Panc1 (cell line): ENCODE results near the gene ZNF326. TPM values are rescaled to one million over a fixed set of nuclear protein-coding genes. Genes with fewer than 3 reads are reported as not detected.

ENCODE experiments used
- ATAC-seq: fragments of 200-7000 bp; cut with Tn5 transposase; 2 replicates; pipeline ENCODE4 v1.9.1; 2020; ENCODE audit warnings: mild to moderate bottlenecking, moderate library complexity
- BruUV-seq: library from RNA; stranded (reverse); fragments of 400-500 nt; replicated peaks from 2 replicates; lab custom pipeline; 2021; lab: Mats Ljungman, UMichigan
- CTCF ChIA-PET: fragments of 300-600 bp; sonication (Branson Sonifier 250); formaldehyde crosslinking; loops from one replicate; lab custom pipeline; 2022; ENCODE audit warnings: antibody characterized with exemption; lab: Charles Lee
- POLR2A ChIA-PET: fragments of 300-600 bp; sonication (Branson Sonifier 250); formaldehyde crosslinking; loops from one replicate; lab custom pipeline; 2022; ENCODE audit warnings: antibody characterized with exemption; lab: Charles Lee
- DNase-seq: peaks from one replicate; pipeline ENCODE4 v3.0.0-alpha.2; 2010; ENCODE audit warnings: low read depth, low spot score
- H3K27ac ChIP-seq: 2 replicates; pipeline ENCODE4 v1.5.1; 2011; ENCODE audit warnings: mild to moderate bottlenecking, low read length, inconsistent platforms
- H3K27me3 ChIP-seq: fragments of 200-500 bp; sonication (Bioruptor generic); 2 replicates; pipeline ENCODE4 v1.6.0; 2014; ENCODE audit warnings: low read length, inconsistent platforms; ENCODE audit not compliant: control insufficient read depth, insufficient read depth
- H3K36me3 ChIP-seq: fragments of 200-500 bp; sonication (Bioruptor generic); 2 replicates; pipeline ENCODE4 v1.5.1; 2014; ENCODE audit warnings: inconsistent platforms, mild to moderate bottlenecking, low read length, moderate library complexity; ENCODE audit not compliant: control insufficient read depth, insufficient read depth
- H3K4me1 ChIP-seq: 2 replicates; pipeline ENCODE4 v1.5.1; 2011; ENCODE audit warnings: inconsistent platforms, mild to moderate bottlenecking, low read length, moderate library complexity; ENCODE audit not compliant: control insufficient read depth, insufficient read depth
- H3K4me3 ChIP-seq, 2 experiments: 2 replicates each; pipeline ENCODE4 v1.5.1; 2011 to 2012; ENCODE audit warnings: low read depth in 2 of 2, low read length in 2 of 2, mild to moderate bottlenecking in 2 of 2, inconsistent platforms in 1 of 2, moderate library complexity in 1 of 2
- H3K9me3 ChIP-seq: fragments of 200-500 bp; sonication (Bioruptor generic); 2 replicates; pipeline ENCODE4 v1.5.1; 2014; ENCODE audit warnings: low read depth, mild to moderate bottlenecking, inconsistent platforms, low read length, moderate library complexity; ENCODE audit not compliant: control insufficient read depth, insufficient read depth
- POLR2AphosphoS5 ChIP-seq: IDR thresholded peaks from 2 replicates; pipeline ENCODE4 v1.6.1; 2012; ENCODE audit warnings: mild to moderate bottlenecking, low read depth, low read length, moderate library complexity
- SIN3A ChIP-seq: IDR thresholded peaks from 2 replicates; pipeline ENCODE4 v1.6.1; 2012; ENCODE audit warnings: low read depth, mild to moderate bottlenecking, low read length, moderate library complexity, borderline replicate concordance; ENCODE audit not compliant: insufficient read depth
- TCF7L2 ChIP-seq: IDR thresholded peaks from 2 replicates; pipeline ENCODE4 v1.6.1; 2011; ENCODE audit warnings: mild to moderate bottlenecking, low read depth, low read length, inconsistent platforms
- in situ Hi-C: cut with HindIII; loops from 2 replicates; pipeline ENCODE4 v1.10.0; 2016; ENCODE audit warnings: low sequenced_read_pairs, low pct_unique_long_range_greater_than_20kb
- intact Hi-C: fragments of 100-400 bp; cut with micrococcal nuclease; formaldehyde crosslinking; loops from one replicate; pipeline ENCODE4 v1.10.0; 2022; ENCODE audit not compliant: unreplicated experiment
- total RNA-seq: library from RNA; stranded (reverse); gene quantifications from one replicate; pipeline ENCODE4 v1.2.1, GENCODE V29; 2021; ENCODE audit not compliant: unreplicated experiment
- TF ChIP-seq, protein P1 (sequence below): fragments of 450-650 bp; IDR thresholded peaks from 2 replicates; pipeline ENCODE4 v1.5.1; 2017; ENCODE audit warnings: mild to moderate bottlenecking
- TF ChIP-seq, protein P2 (sequence below), 2 experiments: IDR thresholded peaks; 2 replicates each; pipeline ENCODE4 v1.6.1; 2011 to 2012; ENCODE audit warnings: low read depth in 2 of 2, control low read depth in 1 of 2, low read length in 1 of 2, mild to moderate bottlenecking in 1 of 2, moderate library complexity in 1 of 2; ENCODE audit not compliant: insufficient read depth in 1 of 2

ZNF326 gene
- total RNA-seq, 1 experiment from 2014 or later: 19.7 TPM

DNA sequence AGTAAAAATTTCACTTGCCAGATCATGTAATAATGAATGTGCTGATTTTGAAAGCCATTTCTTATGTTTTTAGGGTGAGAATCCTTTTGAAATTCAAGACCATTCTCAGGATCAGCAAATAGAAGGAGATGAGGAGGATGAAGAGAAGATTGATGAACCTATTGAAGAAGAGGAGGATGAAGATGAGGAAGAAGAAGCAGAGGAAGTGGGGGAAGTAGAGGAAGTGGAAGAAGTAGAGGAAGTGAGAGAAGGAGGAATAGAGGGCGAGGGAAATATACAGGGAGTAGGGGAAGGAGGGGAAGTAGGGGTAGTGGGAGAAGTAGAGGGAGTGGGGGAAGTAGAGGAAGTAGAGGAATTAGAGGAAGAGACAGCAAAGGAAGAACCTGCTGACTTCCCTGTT lies 32.4 kb downstream of the ZNF326 start:
- Histone ChIP-seq H3K4me3 (no peak overlapping the region), H3K9me3 (no peaks in the 10 kb centered on the region; the same call in 1 of the 2 replicates), H3K27ac (no peak overlapping the region), H3K27me3 (no peaks in the 10 kb centered on the region), H3K4me1 (no peaks in the 10 kb centered on the region), H3K36me3 (peaks cover 19% of the 10 kb centered on the region)
- intact Hi-C loops: no loop called here
- CTCF ChIA-PET: no interaction called here
- BruUV-seq: no TSS peak
- POLR2A ChIA-PET: no interaction called here
- in situ Hi-C loops: no loop called here
- ATAC-seq: no peak
- TF ChIP-seq, protein P1, sequence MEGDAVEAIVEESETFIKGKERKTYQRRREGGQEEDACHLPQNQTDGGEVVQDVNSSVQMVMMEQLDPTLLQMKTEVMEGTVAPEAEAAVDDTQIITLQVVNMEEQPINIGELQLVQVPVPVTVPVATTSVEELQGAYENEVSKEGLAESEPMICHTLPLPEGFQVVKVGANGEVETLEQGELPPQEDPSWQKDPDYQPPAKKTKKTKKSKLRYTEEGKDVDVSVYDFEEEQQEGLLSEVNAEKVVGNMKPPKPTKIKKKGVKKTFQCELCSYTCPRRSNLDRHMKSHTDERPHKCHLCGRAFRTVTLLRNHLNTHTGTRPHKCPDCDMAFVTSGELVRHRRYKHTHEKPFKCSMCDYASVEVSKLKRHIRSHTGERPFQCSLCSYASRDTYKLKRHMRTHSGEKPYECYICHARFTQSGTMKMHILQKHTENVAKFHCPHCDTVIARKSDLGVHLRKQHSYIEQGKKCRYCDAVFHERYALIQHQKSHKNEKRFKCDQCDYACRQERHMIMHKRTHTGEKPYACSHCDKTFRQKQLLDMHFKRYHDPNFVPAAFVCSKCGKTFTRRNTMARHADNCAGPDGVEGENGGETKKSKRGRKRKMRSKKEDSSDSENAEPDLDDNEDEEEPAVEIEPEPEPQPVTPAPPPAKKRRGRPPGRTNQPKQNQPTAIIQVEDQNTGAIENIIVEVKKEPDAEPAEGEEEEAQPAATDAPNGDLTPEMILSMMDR: no peak
- TF ChIP-seq POLR2AphosphoS5: no peak
- no peak for DNase-seq

DNA sequence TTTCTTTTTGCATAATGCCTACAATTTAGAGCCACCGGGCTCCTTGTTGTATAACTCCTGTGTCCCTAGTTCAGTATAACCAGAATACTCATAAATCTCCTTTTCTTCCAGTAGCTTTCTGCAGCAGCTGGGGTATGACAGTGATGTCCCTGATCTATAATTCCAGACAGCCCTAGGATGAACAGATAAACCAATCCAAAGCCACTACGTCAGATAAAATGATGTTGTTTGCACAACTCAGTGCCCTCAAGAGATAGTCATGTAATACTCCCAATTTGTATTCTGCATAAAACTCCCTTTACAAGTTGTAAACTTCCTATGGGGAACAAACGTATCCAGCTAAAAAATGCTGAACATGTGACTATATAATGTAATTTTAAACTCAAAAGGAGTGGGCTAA lies 44.7 kb downstream of the ZNF326 start:
- no TSS peak for BruUV-seq
- POLR2A ChIA-PET: no interaction called here
- no peaks in the 10 kb centered on the region for H3K9me3 ChIP-seq
- intact Hi-C loops: no loop called here
- in situ Hi-C loops: no loop called here
- ATAC-seq (no peak), DNase-seq (no peak)
- TF ChIP-seq, protein P1: no peak
- TF ChIP-seq POLR2AphosphoS5: no peak
- TF ChIP-seq, protein P2, sequence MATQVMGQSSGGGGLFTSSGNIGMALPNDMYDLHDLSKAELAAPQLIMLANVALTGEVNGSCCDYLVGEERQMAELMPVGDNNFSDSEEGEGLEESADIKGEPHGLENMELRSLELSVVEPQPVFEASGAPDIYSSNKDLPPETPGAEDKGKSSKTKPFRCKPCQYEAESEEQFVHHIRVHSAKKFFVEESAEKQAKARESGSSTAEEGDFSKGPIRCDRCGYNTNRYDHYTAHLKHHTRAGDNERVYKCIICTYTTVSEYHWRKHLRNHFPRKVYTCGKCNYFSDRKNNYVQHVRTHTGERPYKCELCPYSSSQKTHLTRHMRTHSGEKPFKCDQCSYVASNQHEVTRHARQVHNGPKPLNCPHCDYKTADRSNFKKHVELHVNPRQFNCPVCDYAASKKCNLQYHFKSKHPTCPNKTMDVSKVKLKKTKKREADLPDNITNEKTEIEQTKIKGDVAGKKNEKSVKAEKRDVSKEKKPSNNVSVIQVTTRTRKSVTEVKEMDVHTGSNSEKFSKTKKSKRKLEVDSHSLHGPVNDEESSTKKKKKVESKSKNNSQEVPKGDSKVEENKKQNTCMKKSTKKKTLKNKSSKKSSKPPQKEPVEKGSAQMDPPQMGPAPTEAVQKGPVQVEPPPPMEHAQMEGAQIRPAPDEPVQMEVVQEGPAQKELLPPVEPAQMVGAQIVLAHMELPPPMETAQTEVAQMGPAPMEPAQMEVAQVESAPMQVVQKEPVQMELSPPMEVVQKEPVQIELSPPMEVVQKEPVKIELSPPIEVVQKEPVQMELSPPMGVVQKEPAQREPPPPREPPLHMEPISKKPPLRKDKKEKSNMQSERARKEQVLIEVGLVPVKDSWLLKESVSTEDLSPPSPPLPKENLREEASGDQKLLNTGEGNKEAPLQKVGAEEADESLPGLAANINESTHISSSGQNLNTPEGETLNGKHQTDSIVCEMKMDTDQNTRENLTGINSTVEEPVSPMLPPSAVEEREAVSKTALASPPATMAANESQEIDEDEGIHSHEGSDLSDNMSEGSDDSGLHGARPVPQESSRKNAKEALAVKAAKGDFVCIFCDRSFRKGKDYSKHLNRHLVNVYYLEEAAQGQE (IDR thresholded peaks at IDR 0.05; ENCODE audit: insufficient read depth in 1 of 2, low read depth in 2 of 2, low read length in 1 of 2): no peak
- no peak for TF ChIP-seq SIN3A
- no peak for TF ChIP-seq TCF7L2
- no peaks in the 10 kb centered on the region for H3K4me1 ChIP-seq
- no peak overlapping the region for H3K27ac ChIP-seq
- H3K27me3 ChIP-seq: no peaks in the 10 kb centered on the region; the same call in 1 of the 2 replicates
- H3K36me3 ChIP-seq: no peaks in the 10 kb centered on the region
- CTCF ChIA-PET: no interaction called here
- H3K4me3 ChIP-seq: no peak overlapping the region
